K562 (cell line): Measurements from ENCODE around the gene TMEM184A. TPM values are rescaled to one million over a fixed set of nuclear protein-coding genes. Genes with fewer than 3 reads are reported as not detected.

Source experiments
- ADNP ChIP-seq: fragments of 200-800 bp; sonication (Bioruptor generic); IDR thresholded peaks from 2 replicates; pipeline ENCODE4 v1.6.1; 2016; ENCODE audit warnings: missing genetic modification characterization, missing compliant biosample characterization
- AFF4 ChIP-seq: sonication (generic); formaldehyde crosslinking; IDR thresholded peaks from 2 replicates; pipeline ENCODE4 v1.8.0; 2023; ENCODE audit warnings: mild to moderate bottlenecking, missing genetic modification reagents
- ARID3B ChIP-seq: fragments of 250-450 bp; sonication (Bioruptor Pico); IDR thresholded peaks from 2 replicates; pipeline ENCODE4 v1.4.0; 2020; ENCODE audit warnings: borderline replicate concordance
- CBX2 ChIP-seq: fragments of 200-600 bp; sonication (generic); IDR thresholded peaks from one replicate; pipeline ENCODE4 v1.6.1; 2012; ENCODE audit warnings: mild to moderate bottlenecking, low read length, inconsistent platforms; ENCODE audit not compliant: insufficient read depth, poor library complexity, severe bottlenecking
- CCAR2 ChIP-seq: fragments of 200-400 bp; formaldehyde crosslinking; IDR thresholded peaks from 2 replicates; pipeline ENCODE4 v1.6.1; 2017; ENCODE audit warnings: mild to moderate bottlenecking, low read depth, low read length
- ELK1 ChIP-seq: sonication (generic); formaldehyde crosslinking; IDR thresholded peaks from 2 replicates; pipeline ENCODE4 v1.8.1; 2022; ENCODE audit warnings: missing genetic modification reagents
- FOS ChIP-seq: IDR thresholded peaks from 3 replicates; pipeline ENCODE4 v1.6.1; 2011; ENCODE audit not compliant: insufficient read length; ENCODE audit errors: extremely low read depth
- GATAD2A ChIP-seq: fragments of 450-650 bp; IDR thresholded peaks from 2 replicates; pipeline ENCODE4 v1.6.1; 2017
- KAT8 ChIP-seq: fragments of 450-650 bp; IDR thresholded peaks from 2 replicates; pipeline ENCODE4 v1.6.1; 2016; ENCODE audit warnings: low read depth, mild to moderate bottlenecking
- MBD1 ChIP-seq: fragments of 250-450 bp; sonication (Bioruptor Pico); IDR thresholded peaks from 2 replicates; pipeline ENCODE4 v1.8.0; 2022; ENCODE audit warnings: inconsistent platforms
- NR3C1 ChIP-seq: sonication (generic); formaldehyde crosslinking; IDR thresholded peaks from 2 replicates; pipeline ENCODE4 v1.8.1; 2022; ENCODE audit warnings: missing genetic modification reagents
- STAT5A ChIP-seq: IDR thresholded peaks from 2 replicates; pipeline ENCODE4 v1.6.1; 2012; ENCODE audit warnings: low read length, inconsistent platforms, borderline replicate concordance
- ZBTB8A ChIP-seq: fragments of 450-650 bp; IDR thresholded peaks from 2 replicates; pipeline ENCODE4 v1.6.1; 2018; ENCODE audit warnings: mild to moderate bottlenecking, moderate library complexity; ENCODE audit not compliant: partially characterized antibody
- ZFP30 ChIP-seq: fragments of 250-450 bp; sonication (Bioruptor Pico); IDR thresholded peaks from 2 replicates; pipeline ENCODE4 v1.8.0; 2022; ENCODE audit warnings: moderate library complexity, mild to moderate bottlenecking, inconsistent platforms, borderline replicate concordance
- ZFP36 ChIP-seq: fragments of 150-350 bp; IDR thresholded peaks from 2 replicates; pipeline ENCODE4 v1.6.1; 2018; ENCODE audit warnings: low read length, low read depth; ENCODE audit not compliant: partially characterized antibody
- ZNF282 ChIP-seq: sonication (generic); formaldehyde crosslinking; IDR thresholded peaks from 2 replicates; pipeline ENCODE4 v1.8.1; 2023; ENCODE audit warnings: missing genetic modification reagents
- ZNF511 ChIP-seq: sonication (generic); formaldehyde crosslinking; IDR thresholded peaks from 2 replicates; pipeline ENCODE4 v1.8.0; 2022; ENCODE audit warnings: mild to moderate bottlenecking, missing genetic modification reagents
- ZNF764 ChIP-seq: fragments of 250-450 bp; sonication (Bioruptor Pico); IDR thresholded peaks from 2 replicates; pipeline ENCODE4 v1.4.0; 2020; ENCODE audit warnings: low read depth, mild to moderate bottlenecking, moderate library complexity
- polyA plus RNA-seq, 8 experiments: library from polyadenylated mRNA; depleted of rRNA in 4 of 8; stranded (reverse) in 5 of 8; unstranded in 3 of 8; fragments of >200 nt; fragmentation: Nextera tagmentation in 2 of 8; fragmentation: Illumina TruSeq in 1 of 8; extraction: Ambion mirVana in 2 of 8; extraction: Trizol in 1 of 8; gene quantifications; 2 replicates each; pipeline versions ENCODE4 v1.2.1 to v1.2.3, GENCODE V29; 2011 to 2014; ENCODE audit warnings: inconsistent platforms in 1 of 8, missing spikeins in 1 of 8
- total RNA-seq, 7 experiments: library from RNA; depleted of rRNA in 6 of 7; stranded (reverse); fragments of >200 nt in 6 of 7; fragmentation: Illumina TruSeq in 2 of 7; extraction: Trizol in 2 of 7; gene quantifications; 2 replicates each; pipeline versions ENCODE4 v1.2.1 to v1.2.3, GENCODE V29; 2011 to 2021; ENCODE audit warnings: low replicate concordance in 1 of 7

The TMEM184A gene
- total and polyA plus RNA-seq, 9 of the 15 experiments (the other 6 are each of a cell fraction or from before 2014, with no cell fraction given): 0.10 to 0.18 (median 0.11) TPM; not detected in 6

GRCh38 chr7:1569833-1570632, 14.0 kb upstream of the TMEM184A start, which contains the start of gene PSMG3 (continued):
- TF ChIP-seq KAT8: no peak
- no peak for TF ChIP-seq FOS
- TF ChIP-seq ELK1: no peak
- TF ChIP-seq GATAD2A: 0 out of 2 replicates have a peak, but pooled peaks have one; percentile 49
- no peak for TF ChIP-seq ZBTB8A
- TF ChIP-seq AFF4: no peak; the same call in 1 of the 2 replicates
- TF ChIP-seq ZNF282 (CRISPR knock-in tag): no peak
- no peak for TF ChIP-seq ZFP30
- TF ChIP-seq NR3C1 (CRISPR knock-in tag): no peak
- no peak for TF ChIP-seq ZFP36
- TF ChIP-seq ZNF764: no peak
- no peak for TF ChIP-seq ARID3B (CRISPR knock-in tag)
- TF ChIP-seq MBD1 (CRISPR knock-in tag): no peak
- no peak for TF ChIP-seq STAT5A
- TF ChIP-seq ZNF511 (CRISPR knock-in tag): no peak; the same call in 1 of the 2 replicates
- no peak for TF ChIP-seq CCAR2
- no peak; the same call in 1 of the 2 replicates for TF ChIP-seq ADNP (tag)
- no peak for TF ChIP-seq CBX2
